NCI-H510A (cell line): Measurements from ENCODE around the gene EPS8L3.
"Not testable (repeated sequence)": the region's sequence is repeated elsewhere in the genome, so short reads cannot be mapped to it uniquely, and the experiment has no call there.

Experiments used
- DNase-seq: peaks from one replicate; lab custom pipeline; 2025; lab: John Stamatoyannopoulos, UW

Gene EPS8L3

GRCh38 chr1:109763646-109764415 lies at the start of gene EPS8L3:
EPS8L3 (minus strand) TSS chr1:109763923; CDS start chr1:109761749, 2,174 bp downstream.
- DNase-seq, result no peak

- no peak for DNase-seq
These were observed 49.1 kb upstream of the EPS8L3 start for GRCh38 chr1:109812691-109813393.

- no peak for DNase-seq
These were observed 45.0 kb upstream of the EPS8L3 start for GRCh38 chr1:109808703-109809102.

- no peak for DNase-seq
These were observed 44.3 kb upstream of the EPS8L3 start for GRCh38 chr1:109807822-109808680.

- no peak for DNase-seq
These were observed 43.7 kb upstream of the EPS8L3 start for GRCh38 chr1:109807402-109807801.

- DNase-seq, result no peak
These were observed 43.1 kb upstream of the EPS8L3 start for GRCh38 chr1:109806733-109807400.

GRCh38 chr1:109805486-109806165 lies 41.9 kb upstream of the EPS8L3 start:
- peak; percentile 58 for DNase-seq

GRCh38 chr1:109804660-109805059 lies 40.9 kb upstream of the EPS8L3 start:
- no peak for DNase-seq

GRCh38 chr1:109803901-109804331 lies 40.2 kb upstream of the EPS8L3 start:
- no peak for DNase-seq

GRCh38 chr1:109802901-109803561 lies 39.3 kb upstream of the EPS8L3 start:
- DNase-seq, result no peak

GRCh38 chr1:109802136-109802900 lies 38.6 kb upstream of the EPS8L3 start:
- DNase-seq, result no peak

- DNase-seq, result no peak
These were observed 38.0 kb upstream of the EPS8L3 start for GRCh38 chr1:109801791-109802135.

- no peak for DNase-seq
These were observed 36.6 kb upstream of the EPS8L3 start for GRCh38 chr1:109800291-109800690.

GRCh38 chr1:109799445-109799844 lies 35.7 kb upstream of the EPS8L3 start:
- DNase-seq, result no peak

GRCh38 chr1:109797303-109797595 lies 33.5 kb upstream of the EPS8L3 start:
- not testable (repeated sequence) for DNase-seq

- no peak for DNase-seq
These were observed 33.0 kb upstream of the EPS8L3 start for GRCh38 chr1:109796484-109797302.

- DNase-seq, result no peak
These were observed 30.8 kb upstream of the EPS8L3 start for GRCh38 chr1:109794319-109795132.

- no peak for DNase-seq
These were observed 30.0 kb upstream of the EPS8L3 start for GRCh38 chr1:109793486-109794318.
